ENCODE results near the gene MOV10.

GRCh38 chr1:112637254-112638109, 37.0 kb upstream of the MOV10 start:
- TF ChIP-seq PHF8 (conservative IDR thresholded peaks at IDR 0.05; ENCODE audit: low read depth, low read length) (no peak), POLR2A (IDR thresholded peaks at IDR 0.05; ENCODE audit: control extremely low read depth in 1 of 2, low read depth in 2 of 2, low read length in 2 of 2) (no peak), ATF3 (IDR thresholded peaks at IDR 0.05; ENCODE audit: insufficient read depth, low read depth, low read length) (no peak), SIX5 (IDR thresholded peaks at IDR 0.05; ENCODE audit: low read depth, low read length) (no peak), TAF1 (IDR thresholded peaks at IDR 0.05; ENCODE audit: low read depth, low read length) (no peak), BACH1 (IDR thresholded peaks at IDR 0.05; ENCODE audit: low read length) (no peak), RAD21 (IDR thresholded peaks at IDR 0.05 in 1 of 2, conservative IDR thresholded peaks at IDR 0.05 in 1 of 2; ENCODE audit: low read depth in 2 of 2, low read length in 2 of 2) (no peak)
